NT2/D1 (cell line): ENCODE measurements around the gene STK24.

ENCODE experiments used
- DNase-seq: peaks from one replicate; pipeline ENCODE4 v3.0.0-alpha.2; 2011; ENCODE audit warnings: low read depth, low spot score
- H3K27me3 ChIP-seq: 2 replicates; pipeline ENCODE4 v1.6.0; 2011; ENCODE audit warnings: mild to moderate bottlenecking; ENCODE audit not compliant: insufficient read length, insufficient read depth
- H3K36me3 ChIP-seq: 2 replicates; pipeline ENCODE4 v1.6.1; 2011; ENCODE audit warnings: mild to moderate bottlenecking, low read length, mixed read lengths; ENCODE audit not compliant: insufficient read depth, insufficient read length
- H3K4me1 ChIP-seq: 2 replicates; pipeline ENCODE4 v1.5.1; 2011; ENCODE audit not compliant: insufficient read depth, insufficient read length
- H3K4me3 ChIP-seq: 2 replicates; pipeline ENCODE4 v1.5.1; 2011; ENCODE audit warnings: low read depth; ENCODE audit not compliant: insufficient read length
- H3K9ac ChIP-seq: 2 replicates; pipeline ENCODE4 v1.6.0; 2011; ENCODE audit warnings: low read depth; ENCODE audit not compliant: insufficient read length
- H3K9me3 ChIP-seq: 2 replicates; pipeline ENCODE4 v1.5.1; 2011; ENCODE audit warnings: mild to moderate bottlenecking, low read length; ENCODE audit not compliant: insufficient read depth
- SUZ12 ChIP-seq: IDR thresholded peaks from 2 replicates; pipeline ENCODE4 v1.6.1; 2011; ENCODE audit not compliant: insufficient read length, insufficient read depth; ENCODE audit errors: extremely low read depth
- YY1 ChIP-seq: IDR thresholded peaks from 2 replicates; pipeline ENCODE4 v1.6.1; 2011; ENCODE audit not compliant: insufficient read length, insufficient read depth
- ZNF274 ChIP-seq: IDR thresholded peaks from 2 replicates; pipeline ENCODE4 v1.6.1; 2011; ENCODE audit warnings: mild to moderate bottlenecking, low read depth, low read length

The STK24 gene

DNA sequence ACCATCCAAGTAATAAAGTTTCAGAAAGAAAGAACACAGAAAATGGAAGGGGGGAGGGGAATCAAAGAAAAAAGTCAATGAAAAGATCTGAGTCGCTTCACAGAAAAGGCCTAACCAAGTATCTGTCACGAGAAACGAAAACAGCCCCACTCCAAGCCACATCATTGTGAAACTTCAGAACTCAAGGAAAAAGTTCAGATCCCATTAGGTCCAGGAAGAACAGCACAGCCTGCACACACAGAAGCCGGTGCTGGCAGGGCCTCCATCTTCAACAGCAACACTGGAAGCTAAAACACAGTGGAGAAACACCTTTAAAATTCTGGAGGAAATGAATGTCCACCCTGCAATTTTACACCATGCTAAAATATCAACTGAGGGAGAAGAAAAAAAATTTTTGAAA, 8.0 kb downstream of the STK24 start:
- Histone ChIP-seq H3K9ac (no peak overlapping the region), H3K27me3 (no peaks in the 10 kb centered on the region), H3K4me3 (no peak overlapping the region), H3K36me3 (peaks cover 5% of the 10 kb centered on the region), H3K9me3 (no peaks in the 10 kb centered on the region), H3K4me1 (peaks cover 18% of the 10 kb centered on the region)
- no peak for DNase-seq
- TF ChIP-seq YY1 (no peak), ZNF274 (no peak), SUZ12 (no peak)

DNA sequence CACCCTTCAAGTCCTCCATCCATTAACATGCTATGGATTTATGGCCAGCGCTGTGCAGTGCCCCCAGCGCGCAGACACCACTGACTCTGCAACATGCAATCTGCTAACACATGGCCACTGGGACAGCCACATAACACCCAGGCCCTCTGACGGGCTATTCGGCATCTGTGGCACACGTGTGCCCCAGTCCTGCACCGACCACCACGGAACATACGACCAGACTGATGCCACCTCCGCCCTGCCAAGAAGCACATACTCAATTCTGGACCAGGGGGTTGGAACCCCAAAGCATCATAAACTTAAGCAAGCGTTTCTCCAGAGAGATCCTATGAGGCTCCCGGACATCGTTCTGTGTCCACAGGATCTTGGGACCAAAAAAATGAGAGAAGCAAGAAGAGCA, 9.8 kb downstream of the STK24 start:
- Histone ChIP-seq H3K9ac (no peak overlapping the region), H3K4me3 (no peak overlapping the region), H3K27me3 (no peaks in the 10 kb centered on the region), H3K9me3 (no peaks in the 10 kb centered on the region), H3K4me1 (peaks cover 17% of the 10 kb centered on the region), H3K36me3 (peaks cover 5% of the 10 kb centered on the region)
- DNase-seq, result no peak
- TF ChIP-seq YY1 (no peak), SUZ12 (no peak), ZNF274 (no peak)

DNA sequence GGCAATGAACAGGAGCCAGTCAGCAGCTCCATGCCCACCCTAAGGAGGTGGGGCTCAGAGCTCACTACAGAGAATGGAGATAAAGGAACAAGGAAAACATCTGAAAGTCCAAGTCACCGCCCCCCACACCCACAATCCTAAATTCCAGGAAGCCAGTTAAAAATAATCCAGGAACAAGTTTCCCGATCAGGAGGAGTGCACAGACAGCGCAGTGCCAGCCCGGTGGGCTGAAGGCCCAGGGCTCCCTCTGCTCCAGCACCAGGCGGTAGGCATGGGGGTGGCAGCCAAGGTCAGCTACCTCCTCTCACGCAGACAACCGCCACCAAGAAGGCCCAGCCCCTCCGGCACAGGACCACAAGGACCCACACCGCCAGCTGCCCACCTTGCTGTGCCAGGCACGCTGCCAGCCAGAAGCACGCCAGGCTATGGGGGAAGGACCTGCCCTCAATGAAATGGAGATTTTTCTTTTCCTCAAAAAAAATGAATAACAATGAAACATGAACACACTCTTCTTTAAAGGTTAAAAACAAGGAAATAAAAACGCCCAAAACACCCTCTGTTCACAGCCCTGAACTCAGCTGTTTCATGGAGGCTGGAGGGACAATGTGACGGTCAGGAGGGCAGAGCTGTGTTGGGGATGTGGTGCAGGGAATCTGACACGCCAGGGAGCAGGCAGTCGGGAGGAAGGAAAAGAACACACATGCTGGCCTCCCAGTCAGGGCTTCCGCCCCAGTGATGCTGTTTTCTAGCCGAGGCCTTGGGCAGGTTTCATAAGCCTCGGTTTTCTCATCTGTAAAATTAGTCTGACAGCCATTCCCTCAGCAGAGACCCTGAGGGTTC, 11.0 kb downstream of the STK24 start:
- DNase-seq, result no peak
- Histone ChIP-seq H3K4me3 (no peak overlapping the region), H3K4me1 (peaks cover 11% of the 10 kb centered on the region), H3K9me3 (no peaks in the 10 kb centered on the region), H3K36me3 (peaks cover 12% of the 10 kb centered on the region), H3K9ac (no peak overlapping the region), H3K27me3 (no peaks in the 10 kb centered on the region)
- TF ChIP-seq SUZ12, result no peak
- TF ChIP-seq ZNF274, result no peak
- no peak for TF ChIP-seq YY1

DNA sequence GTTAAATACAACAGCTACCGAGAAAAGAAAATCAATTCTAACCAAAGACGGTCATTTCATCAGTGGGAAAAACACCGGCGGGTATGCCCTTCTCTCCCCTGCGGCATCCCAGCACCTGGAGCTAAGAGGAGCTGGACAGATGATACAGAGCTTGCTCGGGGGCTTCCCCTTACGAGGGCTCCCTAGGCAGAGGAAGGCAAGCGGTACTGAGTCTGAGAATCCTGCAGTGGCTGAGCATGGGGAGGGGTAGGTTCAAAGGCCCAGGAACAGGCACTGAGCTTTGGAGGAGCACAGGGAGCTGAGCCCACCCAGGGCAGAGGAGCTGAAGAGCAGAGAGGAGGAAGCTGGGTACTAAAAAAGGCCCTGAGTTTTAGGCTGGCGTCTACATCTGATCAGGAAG, 12.7 kb downstream of the STK24 start:
- no peak for DNase-seq
- Histone ChIP-seq H3K36me3 (peaks cover 16% of the 10 kb centered on the region), H3K4me3 (no peak overlapping the region), H3K27me3 (no peaks in the 10 kb centered on the region), H3K9ac (peak overlapping the region; percentile 21), H3K9me3 (no peaks in the 10 kb centered on the region), H3K4me1 (peaks cover 11% of the 10 kb centered on the region)
- TF ChIP-seq SUZ12 (no peak), YY1 (no peak), ZNF274 (no peak)

DNA sequence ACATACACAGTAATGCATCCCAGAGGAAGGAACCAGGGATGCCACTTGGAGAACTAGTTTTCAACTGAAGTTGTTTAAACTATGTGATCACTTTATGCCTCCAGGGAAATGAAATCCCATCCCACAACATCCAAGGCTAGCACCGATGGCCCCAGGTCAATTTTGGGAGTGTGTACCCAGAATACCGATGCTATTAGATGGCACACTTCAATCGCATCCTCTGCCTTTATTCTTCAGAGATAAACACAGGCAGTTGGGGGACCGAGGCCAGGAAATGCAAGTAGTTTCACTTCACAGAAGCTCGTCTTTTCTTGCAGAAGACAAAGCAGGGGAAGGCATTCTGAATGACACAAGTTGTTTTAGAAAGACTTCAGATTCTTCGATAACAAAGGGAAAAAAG, 13.8 kb downstream of the STK24 start:
- peaks cover 14% of the 10 kb centered on the region for H3K4me1 ChIP-seq
- no peak overlapping the region for H3K4me3 ChIP-seq
- TF ChIP-seq SUZ12 (no peak), YY1 (no peak), ZNF274 (no peak)
- DNase-seq, result no peak
- no peaks in the 10 kb centered on the region for H3K27me3 ChIP-seq
- H3K9ac ChIP-seq, result no peak overlapping the region
- peaks cover 14% of the 10 kb centered on the region for H3K36me3 ChIP-seq
- no peaks in the 10 kb centered on the region for H3K9me3 ChIP-seq

DNA sequence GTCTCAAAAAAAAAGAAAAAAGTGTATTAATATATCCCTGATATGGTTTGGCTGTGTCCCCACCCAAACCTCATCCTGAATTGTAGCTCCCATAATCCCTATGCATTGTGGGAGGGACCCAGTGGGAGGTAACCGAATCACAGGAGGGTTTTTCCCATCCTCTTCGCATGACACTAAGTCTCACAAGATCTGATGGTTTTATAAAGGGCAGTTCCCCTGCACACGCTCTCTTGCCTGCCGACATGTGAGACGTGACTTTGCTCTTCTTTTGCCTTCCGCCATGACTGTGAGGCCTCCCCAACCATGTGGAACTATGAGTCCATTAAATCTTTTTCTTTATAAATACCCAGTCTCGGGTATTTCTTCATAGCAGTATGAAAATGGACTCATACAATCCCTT, 17.7 kb downstream of the STK24 start:
- TF ChIP-seq YY1 (no peak), ZNF274 (no peak)
- Histone ChIP-seq H3K4me3 (no peak overlapping the region), H3K9me3 (no peaks in the 10 kb centered on the region), H3K36me3 (peaks cover 11% of the 10 kb centered on the region), H3K4me1 (peaks cover 5% of the 10 kb centered on the region), H3K27me3 (no peaks in the 10 kb centered on the region), H3K9ac (no peak overlapping the region)
- no peak for DNase-seq

DNA sequence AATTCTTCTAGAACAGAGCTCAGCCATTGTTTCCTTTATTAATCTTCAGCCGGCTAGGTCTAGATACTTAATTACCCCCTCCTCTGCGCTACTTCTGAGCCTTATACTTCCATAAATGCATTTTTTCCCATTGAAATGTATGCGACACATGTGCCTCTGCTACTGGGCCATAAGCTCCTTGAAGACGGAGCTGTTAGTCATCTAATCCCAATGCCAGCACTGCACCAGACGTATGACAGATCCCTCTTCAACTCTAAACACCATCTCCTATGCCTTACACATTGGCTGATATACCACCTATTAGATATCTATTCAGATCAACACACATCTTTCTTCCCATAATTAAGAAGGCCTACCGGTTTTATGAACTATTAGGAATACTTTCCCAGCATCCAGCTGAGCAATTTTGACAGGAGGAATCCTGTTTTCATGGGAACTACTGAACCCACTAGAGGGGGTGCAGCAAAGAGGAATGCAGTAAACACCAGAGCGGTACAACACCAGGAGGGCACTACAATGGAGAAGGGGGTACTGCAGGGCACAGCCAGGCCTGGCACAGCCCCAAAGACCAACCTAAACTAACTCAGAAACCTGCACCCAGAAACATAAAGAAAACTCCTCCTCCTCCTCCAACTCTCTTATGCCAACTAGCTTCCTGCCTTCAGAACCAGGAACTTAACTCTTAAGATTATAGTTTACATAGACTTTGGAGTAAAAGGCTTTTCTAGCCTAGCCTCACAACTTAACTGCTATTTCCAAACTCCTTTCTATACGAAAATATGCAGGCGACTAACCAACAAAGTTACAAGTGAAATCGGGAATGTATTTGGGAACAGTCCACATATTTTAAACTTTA, 18.7 kb downstream of the STK24 start:
- no peaks in the 10 kb centered on the region for H3K27me3 ChIP-seq
- H3K4me1 ChIP-seq, result peaks cover 5% of the 10 kb centered on the region
- peaks cover 14% of the 10 kb centered on the region for H3K36me3 ChIP-seq
- no peaks in the 10 kb centered on the region for H3K9me3 ChIP-seq
- TF ChIP-seq SUZ12 (no peak), ZNF274 (no peak), YY1 (no peak)
- no peak overlapping the region for H3K4me3 ChIP-seq
- no peak overlapping the region for H3K9ac ChIP-seq
- no peak for DNase-seq
